HG03139 (cell line): ENCODE measurements around the gene CAMKK1.

Experiments
- ATAC-seq: cut with Tn5 transposase; IDR thresholded peaks from one replicate; pipeline ENCODE4 v1.9.1; 2021; ENCODE audit not compliant: unreplicated experiment

The CAMKK1 gene

DNA sequence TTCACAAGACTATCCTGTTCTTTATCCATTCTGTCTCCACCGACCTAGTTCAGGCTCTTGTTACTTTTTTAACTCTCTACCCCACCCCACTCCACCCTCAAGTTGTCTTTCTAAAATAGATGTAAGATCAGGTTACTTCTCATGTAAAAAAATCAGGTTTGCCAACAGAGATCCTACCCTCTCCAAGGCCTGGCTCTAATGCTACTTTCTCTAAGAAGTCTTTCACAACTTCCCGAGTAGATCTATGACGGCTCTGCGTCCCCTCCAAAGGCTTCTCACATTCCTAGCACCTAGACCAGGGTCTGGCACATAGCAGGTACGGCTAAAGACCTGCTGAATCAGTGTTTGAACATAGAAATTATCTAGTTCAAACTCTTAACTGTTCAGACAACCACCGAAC, 77.7 kb downstream of the CAMKK1 start:
- ATAC-seq = no peak

- ATAC-seq = no peak
Measured at GRCh38 chr17:3814361-3814760, 78.5 kb downstream of the CAMKK1 start.

- no peak for ATAC-seq
Measured at GRCh38 chr17:3813171-3813570, 79.7 kb downstream of the CAMKK1 start.

DNA sequence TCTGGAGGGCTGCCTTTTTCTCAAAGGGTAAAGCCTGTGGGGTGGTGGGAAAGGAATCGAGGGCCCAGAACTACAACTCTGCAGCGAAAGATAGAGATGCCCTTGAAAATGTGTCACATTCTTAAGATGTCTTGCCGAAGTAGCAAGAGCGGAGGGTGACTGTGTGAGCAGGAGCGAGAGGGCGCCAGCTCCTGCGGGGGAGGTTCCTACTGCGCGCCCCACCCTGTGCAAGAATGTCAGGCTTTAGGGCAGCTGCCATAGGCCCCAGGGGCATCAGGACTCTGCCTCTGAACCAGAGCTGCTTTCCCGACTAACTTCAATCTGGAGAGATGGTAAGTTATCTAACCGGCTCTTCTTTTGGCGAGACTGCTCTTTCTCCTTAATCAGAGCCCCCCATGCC, 80.1 kb downstream of the CAMKK1 start:
- no peak for ATAC-seq

- no peak for ATAC-seq
Measured at GRCh38 chr17:3812284-3812683, 80.6 kb downstream of the CAMKK1 start.
